ENCODE results near the gene EFCAB14.
"Not testable (repeated sequence)": the region's sequence is repeated elsewhere in the genome, so short reads cannot be mapped to it uniquely, and the experiment has no call there.

EFCAB14 gene, protein sequence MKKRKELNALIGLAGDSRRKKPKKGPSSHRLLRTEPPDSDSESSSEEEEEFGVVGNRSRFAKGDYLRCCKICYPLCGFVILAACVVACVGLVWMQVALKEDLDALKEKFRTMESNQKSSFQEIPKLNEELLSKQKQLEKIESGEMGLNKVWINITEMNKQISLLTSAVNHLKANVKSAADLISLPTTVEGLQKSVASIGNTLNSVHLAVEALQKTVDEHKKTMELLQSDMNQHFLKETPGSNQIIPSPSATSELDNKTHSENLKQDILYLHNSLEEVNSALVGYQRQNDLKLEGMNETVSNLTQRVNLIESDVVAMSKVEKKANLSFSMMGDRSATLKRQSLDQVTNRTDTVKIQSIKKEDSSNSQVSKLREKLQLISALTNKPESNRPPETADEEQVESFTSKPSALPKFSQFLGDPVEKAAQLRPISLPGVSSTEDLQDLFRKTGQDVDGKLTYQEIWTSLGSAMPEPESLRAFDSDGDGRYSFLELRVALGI

DNA sequence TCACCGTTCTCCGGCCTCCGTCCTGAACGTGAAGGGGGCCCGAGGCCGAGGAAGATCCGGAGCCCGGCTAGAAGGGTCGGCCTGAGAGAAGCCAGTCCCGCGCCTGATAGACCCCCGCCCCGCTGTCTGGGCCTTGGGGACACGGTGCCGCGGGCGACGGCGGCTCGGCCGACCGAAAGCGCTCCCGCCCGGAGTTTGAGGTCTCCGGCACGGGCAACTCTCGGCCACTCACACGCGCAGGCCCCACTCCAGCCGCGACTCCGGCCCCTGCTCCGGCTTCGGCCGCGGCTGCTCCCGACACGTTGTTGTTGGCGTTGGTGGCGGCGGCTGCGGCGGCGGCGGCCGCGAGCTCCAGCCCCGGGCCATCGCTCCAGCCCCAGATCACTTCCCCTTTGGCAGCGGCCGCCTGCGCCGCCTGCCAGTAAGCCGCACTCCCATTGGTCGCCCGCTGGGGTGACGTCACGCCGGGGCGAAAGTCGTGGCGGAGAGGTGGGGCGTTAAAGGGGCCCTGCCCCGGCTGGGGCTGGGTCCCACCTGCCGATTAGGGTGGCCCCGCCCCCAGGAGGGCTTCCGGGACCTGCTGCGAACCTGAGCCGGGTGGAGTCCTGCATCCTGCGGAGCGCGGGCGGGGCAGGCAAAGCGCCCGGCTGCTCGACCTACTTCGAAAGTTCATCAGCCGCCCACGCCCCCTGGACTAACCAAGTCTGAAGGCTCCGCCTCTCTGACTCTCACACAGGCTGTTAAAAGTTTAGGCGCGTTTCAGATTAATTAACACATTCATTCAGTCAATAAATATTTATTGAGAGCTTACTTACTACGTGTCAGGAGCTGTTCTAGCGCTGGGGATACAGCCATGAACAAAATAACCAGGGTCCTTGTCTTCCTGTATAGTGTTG lies at the start of gene EFCAB14:
Gene EFCAB14 (minus strand): TSS at position 388 of the 896 bp plus-strand sequence. CDS start 1,027 bp downstream, outside the sequence.
- DNase-seq = peak; percentile 99

DNA sequence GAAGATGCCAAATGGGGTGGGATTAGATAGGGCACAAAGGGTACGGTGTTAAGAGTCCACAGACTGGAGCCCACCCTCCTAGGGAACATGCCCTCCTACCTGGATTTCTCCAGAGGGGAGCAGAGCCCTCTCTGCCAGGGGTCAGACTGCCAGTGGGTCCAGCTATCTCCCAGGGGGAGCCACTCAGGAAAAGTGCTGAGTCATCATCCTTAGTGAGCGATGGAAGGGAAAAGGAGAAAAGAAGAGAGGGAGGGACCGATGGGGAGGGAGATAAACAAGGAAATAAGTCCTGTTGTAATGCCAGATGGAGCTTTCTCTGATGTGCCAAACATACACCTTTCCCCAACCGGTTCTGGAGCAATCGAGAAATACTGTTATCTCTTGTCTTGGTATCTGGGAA lies 49.5 kb upstream of the EFCAB14 start:
- no peak for DNase-seq

DNA sequence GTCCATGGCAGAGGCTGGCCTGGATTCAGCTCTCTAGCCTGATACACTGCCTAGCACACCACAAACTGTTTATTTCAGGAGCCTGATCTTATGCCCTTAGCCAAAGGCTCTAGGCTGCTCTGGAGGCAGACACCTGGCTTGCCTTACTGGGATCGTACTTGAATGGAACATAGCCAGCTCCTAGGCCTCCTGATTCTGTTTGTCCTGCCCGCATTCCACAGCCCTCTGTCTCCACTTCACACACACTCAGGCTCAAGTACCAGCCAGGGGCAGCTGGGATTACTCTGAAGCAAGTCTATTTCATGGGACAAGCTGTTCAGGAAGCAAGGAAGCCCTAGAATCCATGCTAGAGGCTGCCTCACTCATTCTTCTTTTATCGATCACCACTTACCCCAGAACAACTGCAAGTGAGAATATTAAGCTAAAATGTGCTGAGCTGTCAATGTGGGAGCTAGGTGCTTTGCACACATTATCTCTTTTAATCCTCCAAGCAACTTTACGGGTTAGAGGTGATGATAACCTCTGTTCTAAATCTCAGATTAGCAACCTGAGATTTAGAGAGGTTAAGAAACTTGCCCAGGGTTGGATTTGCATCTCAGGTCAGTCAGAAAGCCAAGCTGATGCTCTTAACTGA lies 48.9 kb upstream of the EFCAB14 start:
- no peak for DNase-seq

DNA sequence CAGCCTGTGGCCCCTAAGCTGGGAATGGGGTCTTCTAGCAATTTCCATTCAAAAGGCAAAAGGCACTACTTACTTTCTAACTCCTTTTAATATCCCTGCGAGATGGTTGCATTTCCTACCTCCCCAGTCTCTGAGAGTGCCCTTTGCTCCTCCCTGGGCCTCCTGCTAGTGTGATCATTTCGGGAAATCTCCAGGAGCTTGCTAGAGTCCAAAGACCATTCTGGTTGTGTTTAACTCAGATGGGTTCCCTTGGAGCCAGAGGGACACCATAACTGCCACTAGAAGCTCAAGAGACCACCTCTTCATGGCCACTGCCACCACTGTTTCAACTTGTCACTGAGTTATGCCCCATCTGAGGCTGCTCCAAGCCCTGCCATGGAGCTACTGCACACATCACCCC lies 45.5 kb upstream of the EFCAB14 start:
- no peak for DNase-seq

DNA sequence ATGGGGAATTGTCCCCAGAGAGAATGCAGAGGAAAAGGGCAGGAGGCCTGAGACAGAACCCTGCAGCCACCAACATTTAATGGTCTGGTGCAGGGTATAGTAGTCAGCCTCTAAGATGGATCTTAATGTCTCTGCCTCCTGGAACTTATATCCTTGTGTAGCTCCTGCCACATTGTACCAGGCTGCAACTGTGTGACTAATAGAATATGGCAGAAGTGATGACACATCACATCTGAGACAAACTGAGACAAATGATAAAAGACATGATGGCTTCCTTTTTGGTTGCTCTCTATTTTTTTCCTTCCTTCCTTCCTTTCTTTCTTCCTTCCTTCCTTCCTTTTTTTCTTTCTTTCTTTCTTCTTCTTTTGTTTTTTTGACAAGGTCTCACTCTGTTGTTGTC lies 42.8 kb upstream of the EFCAB14 start:
- DNase-seq = no peak

DNA sequence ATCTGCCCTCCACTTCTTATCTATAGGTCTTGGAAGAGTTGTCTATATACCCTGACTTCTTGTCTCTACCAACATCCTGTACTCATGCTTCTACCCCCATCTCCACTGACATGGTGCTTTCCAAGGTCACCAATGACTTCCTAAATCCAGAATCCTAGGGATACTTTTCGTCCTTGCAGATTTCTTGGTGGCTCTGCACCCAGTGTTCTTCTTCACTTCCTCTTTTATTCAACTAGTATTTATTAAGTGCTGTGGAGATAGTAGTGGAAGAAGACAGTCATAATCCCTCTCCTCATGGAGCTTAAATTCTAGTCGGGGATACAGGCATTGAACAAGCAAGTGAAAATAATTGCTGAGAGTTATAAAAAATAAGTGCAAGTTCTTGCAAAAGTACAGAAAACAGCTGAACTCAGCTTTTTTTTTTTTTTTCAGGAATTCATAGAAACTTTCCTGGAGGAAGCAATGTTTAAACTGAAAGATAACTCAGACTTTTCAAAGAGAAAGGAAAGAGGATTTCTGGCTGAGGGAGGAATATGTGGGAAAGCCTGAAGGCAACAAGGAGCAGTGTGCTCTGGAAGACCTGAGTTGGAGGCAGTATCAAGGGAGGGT lies 41.7 kb upstream of the EFCAB14 start:
- no peak for DNase-seq

DNA sequence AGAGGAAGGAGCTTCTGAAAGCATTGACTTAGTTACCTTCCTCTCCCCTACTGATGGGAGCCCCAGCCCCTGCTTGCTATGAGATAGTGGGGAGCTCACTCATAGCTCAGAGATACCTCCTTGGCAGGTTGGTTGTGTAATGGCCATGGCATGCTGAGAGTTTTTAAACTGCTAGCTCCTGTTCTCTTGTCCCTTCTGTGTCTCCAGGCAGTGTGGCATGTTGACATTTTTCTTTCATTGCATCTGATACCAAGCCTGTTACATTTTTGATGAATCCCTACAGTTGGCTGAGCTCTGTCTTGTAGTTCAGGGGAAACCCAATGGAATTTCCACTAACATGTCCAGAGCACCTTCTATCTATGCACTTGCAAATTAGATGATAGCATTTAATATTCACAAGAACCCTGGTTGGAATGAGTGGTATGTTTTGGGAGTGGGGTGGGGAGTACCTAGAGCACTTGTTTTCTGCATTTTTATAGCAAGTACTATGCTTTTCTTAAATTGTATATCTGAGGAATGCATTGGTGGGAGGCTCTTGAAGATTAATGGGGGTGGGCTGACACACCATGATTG lies 39.1 kb upstream of the EFCAB14 start:
- no peak for DNase-seq

DNA sequence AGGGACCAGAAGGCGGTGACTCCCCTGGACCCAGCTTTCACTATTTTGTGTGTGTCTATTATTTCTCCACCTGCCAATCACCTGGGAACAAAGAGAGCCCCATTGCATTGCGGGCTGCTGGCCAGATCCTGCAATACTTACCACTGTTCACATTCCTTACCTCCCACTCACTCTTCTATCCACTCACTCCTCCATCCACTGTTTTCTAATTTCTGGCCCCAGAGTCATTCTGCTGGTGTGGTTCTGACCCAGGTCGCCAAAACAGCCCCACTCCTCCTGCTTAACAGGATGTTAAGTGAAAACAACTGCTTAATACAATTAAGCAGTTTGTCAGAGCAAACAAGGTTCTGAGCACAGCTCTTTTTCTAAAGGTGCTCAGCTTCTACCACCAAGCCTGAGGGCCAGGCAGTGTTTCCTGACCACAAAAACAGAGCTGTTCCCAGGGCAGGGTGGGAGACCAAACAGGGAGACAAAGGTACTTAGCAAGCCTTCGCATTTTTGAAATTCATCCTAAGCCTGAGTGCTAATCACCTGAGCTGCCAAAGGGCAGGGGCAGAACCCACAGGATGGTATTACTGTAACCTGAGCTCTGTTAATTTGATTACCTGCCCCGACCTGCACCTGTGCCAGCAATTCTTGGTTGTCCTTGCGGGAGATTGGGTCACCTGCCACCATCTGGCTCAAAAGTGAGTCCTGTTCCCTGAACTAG lies 38.5 kb upstream of the EFCAB14 start:
- no peak for DNase-seq

DNA sequence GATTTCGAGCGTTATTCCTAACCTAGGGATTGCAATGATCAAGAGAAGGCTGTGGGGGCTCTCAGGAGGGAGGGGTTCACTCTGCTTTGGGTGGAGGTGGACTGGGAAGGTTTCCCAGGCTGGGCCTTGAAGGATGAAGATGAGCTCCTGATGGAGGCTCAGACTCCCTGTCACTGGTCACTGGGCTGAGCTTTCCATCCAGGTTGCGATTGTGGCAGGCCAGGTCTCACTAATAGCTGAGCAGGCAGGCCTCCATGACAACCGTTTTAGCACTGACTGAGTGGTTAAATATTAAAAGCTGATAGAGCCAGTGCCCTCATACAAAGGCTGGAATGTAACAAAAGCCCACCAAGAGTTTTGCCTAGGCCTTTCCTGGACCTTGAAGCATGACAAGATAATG lies 36.2 kb upstream of the EFCAB14 start:
- DNase-seq = no peak

DNA sequence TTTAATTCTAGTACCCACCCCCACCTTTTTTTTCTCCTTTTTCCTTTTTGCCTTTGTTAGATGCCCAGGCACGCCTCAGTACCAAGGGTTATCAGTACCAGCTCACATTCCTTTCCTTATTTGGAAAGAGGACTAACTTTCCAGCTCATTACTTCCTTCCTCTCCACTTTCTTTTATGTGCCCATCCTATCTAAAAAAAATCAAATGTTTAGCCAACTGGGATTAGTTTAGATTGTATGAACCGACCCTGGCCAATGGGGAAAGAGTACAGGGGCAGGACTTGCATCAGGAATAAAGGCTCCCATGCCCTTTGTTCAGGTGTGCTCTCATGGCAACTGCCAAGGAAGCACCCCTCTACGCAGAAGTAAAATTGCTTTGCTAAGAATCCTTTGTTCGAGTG lies 35.8 kb upstream of the EFCAB14 start:
- not testable (repeated sequence) for DNase-seq

DNA sequence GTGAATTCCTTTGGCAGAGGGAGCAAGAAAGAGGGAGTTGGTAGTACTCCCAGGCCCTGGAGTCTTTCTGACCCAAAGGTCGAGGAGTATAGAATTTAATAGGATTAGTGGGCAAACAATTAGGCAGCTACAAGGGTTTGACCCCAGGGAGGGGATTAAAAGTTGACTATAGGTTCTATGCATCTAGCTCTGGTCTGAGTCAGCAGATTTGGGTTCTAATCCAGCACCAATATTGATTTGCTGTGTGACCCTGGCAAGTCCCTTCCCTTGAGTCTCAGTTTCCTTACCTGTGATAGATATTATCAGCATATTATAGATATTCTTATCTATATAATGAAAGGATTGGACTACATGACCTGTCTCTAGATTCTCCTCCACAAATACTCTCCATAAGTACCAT lies 35.1 kb upstream of the EFCAB14 start:
- no peak for DNase-seq

DNA sequence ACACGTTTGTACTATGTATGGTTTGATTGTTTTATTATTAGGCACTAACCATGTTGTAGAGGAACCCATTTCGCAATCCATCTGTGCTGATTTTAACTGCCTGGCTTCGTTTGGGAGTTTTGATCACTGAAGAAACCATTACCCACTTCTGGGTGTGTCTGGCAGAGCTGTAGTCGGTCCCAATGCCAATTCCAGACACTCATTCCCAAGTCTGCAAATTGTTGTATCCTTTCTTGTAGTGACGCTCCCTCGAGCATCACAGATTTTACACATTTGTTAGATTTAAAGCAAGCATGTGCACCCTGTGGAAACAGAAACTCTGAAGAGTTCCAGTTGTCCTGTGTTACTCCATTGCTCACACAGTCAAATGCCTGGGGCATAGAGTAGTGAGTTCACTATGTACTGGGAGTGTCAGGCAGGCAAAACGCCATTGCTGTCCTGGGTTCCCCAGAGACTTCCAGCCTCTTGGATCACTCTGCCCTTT lies 31.0 kb upstream of the EFCAB14 start:
- no peak for DNase-seq

DNA sequence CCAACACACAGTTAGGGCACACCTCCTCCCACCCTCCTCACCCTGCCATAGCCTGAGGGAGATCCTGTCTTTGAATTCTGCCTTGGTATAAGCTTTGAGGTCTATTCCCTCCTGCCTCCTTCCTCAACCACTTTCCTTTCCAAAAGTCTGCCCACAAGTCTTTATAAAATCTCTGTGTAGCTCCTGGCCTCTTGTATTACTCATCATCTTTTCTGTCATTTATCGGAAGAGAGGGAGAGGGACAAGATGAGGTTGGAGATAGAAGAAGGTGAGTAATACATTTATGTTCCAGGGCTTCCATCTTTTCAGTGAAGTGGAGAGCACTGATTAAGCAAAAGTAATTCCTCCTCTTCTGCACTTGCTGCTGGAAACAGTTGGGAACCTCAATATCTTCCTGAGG lies 30.5 kb upstream of the EFCAB14 start:
- DNase-seq = no peak

DNA sequence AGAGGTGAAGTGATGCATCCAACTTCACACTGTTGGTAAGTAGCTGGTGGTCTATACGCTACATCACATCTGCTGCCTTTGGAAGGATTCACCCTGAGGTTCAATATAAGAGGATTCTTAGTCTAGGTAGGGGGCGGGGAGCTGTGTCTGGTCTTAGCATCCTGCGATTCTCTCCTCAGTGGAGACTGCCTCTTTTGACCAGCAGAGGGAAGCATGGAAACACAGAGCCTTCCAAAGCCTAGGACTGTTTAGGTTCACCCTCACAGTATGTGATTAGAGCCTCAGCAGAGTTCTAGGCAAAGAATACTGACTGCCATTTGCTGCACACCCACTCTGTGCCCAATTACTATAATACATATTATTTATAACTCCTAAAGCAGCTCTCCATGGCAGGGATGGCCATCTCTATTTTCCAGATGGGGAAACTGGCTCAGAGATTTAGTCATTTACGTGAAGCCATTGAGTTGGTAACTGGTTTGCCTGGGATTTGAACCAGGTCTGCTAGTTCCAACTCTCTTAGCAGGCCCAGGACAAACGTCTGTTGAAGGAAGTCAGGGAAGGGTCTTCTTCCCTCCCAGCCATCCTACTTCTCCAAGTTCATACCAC lies 28.9 kb upstream of the EFCAB14 start:
- DNase-seq = peak in 1 of 2 donors; percentile 6

DNA sequence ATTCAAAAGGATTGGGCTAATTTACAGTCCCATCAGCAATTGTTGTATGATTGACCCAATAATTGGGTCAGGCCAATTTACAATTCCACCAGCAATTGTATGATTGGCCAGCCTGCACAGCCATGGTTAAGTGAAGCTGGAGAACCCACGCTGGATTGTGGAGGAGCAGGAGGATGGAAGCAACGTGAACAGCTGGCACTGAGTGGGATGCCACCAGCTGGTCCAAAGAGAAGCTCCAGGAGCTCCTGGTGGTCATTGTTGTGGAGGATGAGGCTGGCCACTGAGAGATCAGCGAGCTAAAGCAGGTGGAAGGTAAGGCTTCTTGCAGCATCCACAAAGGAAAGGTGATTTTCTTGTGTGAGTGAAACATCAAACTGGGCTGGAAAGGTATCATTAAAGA lies 23.2 kb upstream of the EFCAB14 start:
- no peak for DNase-seq

DNA sequence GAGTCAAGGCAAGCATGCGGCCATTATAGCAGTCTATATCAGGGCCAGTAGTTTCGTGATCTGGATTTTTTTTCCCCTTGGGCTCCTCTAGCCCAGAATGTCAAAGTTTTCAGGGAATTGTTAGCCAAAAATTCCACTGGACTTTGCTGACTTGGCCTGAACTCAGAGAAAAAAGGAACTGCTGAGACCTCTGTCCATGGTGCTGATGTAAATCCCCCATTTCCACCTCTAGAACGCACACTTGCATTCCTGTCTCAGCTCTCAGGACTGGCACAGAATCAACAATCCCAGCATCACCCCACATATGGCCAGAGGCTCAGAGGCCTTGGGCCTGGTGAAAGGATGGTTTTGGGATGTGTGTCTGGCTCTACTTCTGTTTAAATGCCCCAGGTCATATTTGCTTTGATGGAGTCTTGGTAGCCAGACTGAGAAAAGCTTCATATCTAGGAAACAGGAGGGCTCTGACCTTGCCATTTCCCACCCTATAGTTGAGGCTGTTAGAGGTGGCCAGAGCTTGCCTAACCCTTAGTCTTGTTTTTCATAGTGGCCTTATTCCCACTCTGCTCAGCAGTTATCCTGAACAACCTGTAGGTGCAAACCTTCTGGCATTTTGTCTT lies 16.9 kb upstream of the EFCAB14 start:
- DNase-seq = no peak

DNA sequence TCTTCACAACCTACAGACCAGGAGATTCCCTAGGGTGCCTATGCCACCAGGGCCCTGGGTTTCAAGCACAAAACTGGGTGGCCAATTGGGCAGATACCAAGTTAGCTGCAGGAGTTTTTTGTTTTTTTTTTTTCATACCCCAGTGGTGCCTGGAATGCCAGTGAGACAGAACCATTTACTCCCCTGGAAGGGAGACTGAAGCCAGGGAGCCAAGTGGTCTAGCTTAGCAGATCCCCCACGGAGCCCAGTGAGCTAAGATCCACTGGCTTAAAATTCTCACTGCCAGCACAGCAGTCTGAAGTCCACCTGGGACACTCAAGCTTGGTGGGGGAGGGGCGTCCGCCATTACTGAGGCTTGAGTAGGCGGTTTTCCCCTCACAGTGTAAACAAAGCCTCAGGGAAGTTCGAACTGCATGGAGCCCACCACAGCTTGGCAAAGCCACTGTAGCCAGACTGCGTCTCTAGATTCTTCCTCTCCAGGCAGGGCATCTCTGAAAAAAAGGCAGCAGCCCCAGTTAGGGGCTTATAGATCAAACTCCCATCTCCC lies 9.5 kb upstream of the EFCAB14 start:
- DNase-seq = not testable (repeated sequence)

DNA sequence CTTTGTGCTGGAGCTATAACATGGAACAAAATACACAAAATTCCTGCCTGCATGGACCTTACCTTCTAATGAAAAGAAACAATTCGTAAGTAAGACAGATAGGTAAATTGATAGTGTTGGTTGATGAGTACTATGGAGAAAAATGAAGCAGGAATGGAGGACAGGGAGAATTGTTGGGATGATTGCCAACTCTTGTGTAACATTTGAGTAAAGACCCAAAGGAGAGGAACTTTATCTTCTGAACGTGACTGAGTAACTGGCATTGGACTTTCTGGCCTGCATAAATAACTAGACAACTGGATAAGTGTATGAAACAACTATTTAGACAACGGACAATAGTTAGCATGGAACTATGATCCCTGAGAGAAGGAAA lies 6.8 kb upstream of the EFCAB14 start:
- no peak for DNase-seq

DNA sequence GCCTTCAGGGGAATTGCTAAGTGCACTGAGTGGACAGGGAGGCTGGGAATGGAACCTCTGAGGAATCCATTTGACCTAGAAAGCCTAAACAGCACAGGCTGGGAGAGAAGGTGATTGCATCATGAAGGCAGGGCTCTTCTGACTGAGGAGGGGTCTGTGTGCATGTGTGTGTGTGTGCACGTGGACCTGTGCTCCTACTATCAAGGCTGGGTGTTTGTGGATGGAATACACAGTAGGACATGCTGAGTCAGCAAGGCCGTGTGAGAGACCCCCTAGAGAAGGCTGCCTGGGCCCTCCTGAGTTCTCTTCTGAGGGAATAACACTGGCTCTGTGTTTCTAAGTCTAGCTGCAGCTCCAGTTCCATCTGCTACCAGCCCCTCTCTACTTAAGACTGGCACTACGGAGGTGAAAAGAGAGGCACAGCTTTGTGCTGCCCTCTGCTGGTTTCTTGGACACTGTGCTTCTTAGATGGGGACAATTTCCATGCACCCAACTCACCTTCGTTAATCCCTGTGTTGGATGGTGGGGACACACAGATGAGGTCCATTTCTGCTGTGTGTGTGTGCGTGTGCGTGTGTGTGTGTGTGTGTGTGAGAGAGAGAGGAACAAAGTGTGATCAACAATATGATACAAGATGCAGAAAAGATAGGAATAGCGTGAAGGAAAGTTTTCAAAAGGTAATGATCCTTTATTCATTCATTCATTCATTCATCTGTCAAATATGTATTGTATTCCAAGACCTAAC lies 6.2 kb upstream of the EFCAB14 start:
- peak; percentile 63 to 71 for DNase-seq

DNA sequence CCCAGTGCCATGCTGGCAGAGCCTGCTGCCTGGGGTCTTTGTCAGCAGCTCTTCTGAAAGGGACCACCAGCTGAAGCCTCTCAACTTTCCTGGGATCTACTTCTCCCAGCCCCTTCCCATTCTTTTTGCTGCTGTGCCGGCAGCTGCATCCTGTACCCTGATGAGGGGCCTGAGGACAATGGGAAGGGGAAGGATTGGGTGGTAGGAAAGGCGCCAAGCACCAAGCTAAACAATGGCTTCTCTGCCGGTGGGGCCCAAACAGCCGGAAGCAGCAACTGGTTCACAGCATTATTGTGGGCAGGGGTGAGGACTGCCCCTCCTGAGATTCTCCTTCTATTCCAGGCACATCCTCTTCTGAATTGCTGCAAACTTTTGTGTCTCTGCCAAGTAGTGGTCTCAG lies 5.0 kb upstream of the EFCAB14 start:
- no peak for DNase-seq

Data from stimulated activated CD4-positive, alpha-beta T cell treated with anti-CD3 and anti-CD28 coated beads, Interleukin-2, amount 100 ng/mL, for 24 hours (primary cell).